ENCODE measurements around the gene NDRG4.

Gene NDRG4

GRCh38 chr16:58551496-58551895 is 51.6 kb downstream of the NDRG4 start:
- no peak for DNase-seq

DNA sequence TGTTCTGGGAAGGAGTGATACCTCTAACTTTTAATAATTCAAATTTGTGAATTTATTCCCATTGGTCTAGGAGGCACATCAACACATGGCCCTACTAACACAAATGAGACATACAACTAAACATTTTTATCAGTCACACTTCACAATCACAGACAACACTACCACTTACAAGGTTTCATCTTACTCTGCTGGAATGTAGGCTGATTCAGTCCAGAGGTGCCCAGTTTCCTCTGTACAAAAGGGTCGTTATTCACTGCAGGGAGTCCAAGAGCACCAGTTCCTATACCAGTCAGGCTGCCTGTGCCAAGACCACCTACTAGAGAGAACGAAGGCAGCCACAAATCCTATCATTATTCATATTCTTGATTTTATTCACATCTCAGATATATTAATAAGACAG is 56.7 kb downstream of the NDRG4 start:
- no peak for DNase-seq
